ENCODE data around the gene STK32C.

GRCh38 chr10:132336919-132337407, 29.2 kb upstream of the STK32C start:
- TF ChIP-seq CTCF (IDR thresholded peaks at IDR 0.05), result no peak
- TF ChIP-seq POLR2A (IDR thresholded peaks at IDR 0.05), result no peak

Measured in body of pancreas (tissue), 4 donors.